HG03139 (cell line): Measurements from ENCODE around the gene FLT4.
"Not testable (repeated sequence)": the region's sequence is repeated elsewhere in the genome, so short reads cannot be mapped to it uniquely, and the experiment has no call there.

Source experiments
- ATAC-seq: cut with Tn5 transposase; IDR thresholded peaks from one replicate; pipeline ENCODE4 v1.9.1; 2021; ENCODE audit not compliant: unreplicated experiment

FLT4 gene

GRCh38 chr5:180670586-180671359 is 21.4 kb upstream of the FLT4 start:
- ATAC-seq = no peak

GRCh38 chr5:180670157-180670556 is 20.8 kb upstream of the FLT4 start:
- no peak for ATAC-seq

GRCh38 chr5:180669661-180670060 is 20.3 kb upstream of the FLT4 start:
- no peak for ATAC-seq

- ATAC-seq = no peak
Observed at GRCh38 chr5:180668835-180669596, 19.6 kb upstream of the FLT4 start.

- no peak for ATAC-seq
Observed at GRCh38 chr5:180666812-180667211, 17.4 kb upstream of the FLT4 start.

GRCh38 chr5:180665682-180666404 is 16.4 kb upstream of the FLT4 start:
- no peak for ATAC-seq

- no peak for ATAC-seq
Observed at GRCh38 chr5:180658774-180659564, 9.6 kb upstream of the FLT4 start.

- not testable (repeated sequence) for ATAC-seq
Observed at GRCh38 chr5:180655243-180655642, 5.8 kb upstream of the FLT4 start.

GRCh38 chr5:180652771-180653170 is 3.4 kb upstream of the FLT4 start:
- no peak for ATAC-seq

GRCh38 chr5:180652346-180652745 is 2.9 kb upstream of the FLT4 start:
- ATAC-seq = no peak

- ATAC-seq = no peak
Observed at GRCh38 chr5:180648658-180649296, 623 bp downstream of the FLT4 start.

- no peak for ATAC-seq
Observed at GRCh38 chr5:180647941-180648500, 1.4 kb downstream of the FLT4 start.

- ATAC-seq = no peak
Observed at GRCh38 chr5:180647465-180647864, 1.9 kb downstream of the FLT4 start.

- ATAC-seq = no peak
Observed at GRCh38 chr5:180646963-180647305, 2.5 kb downstream of the FLT4 start.

GRCh38 chr5:180646289-180646962 is 3.0 kb downstream of the FLT4 start:
- ATAC-seq = no peak

GRCh38 chr5:180645274-180646204 is 3.9 kb downstream of the FLT4 start:
- ATAC-seq = no peak

- ATAC-seq = no peak
Observed at GRCh38 chr5:180644825-180645273, 4.6 kb downstream of the FLT4 start.

- ATAC-seq = no peak
Observed at GRCh38 chr5:180644129-180644824, 5.1 kb downstream of the FLT4 start.
